H9 (cell line): ENCODE data around the gene SPECC1L. TPM values are rescaled to one million over a fixed set of nuclear protein-coding genes. Genes with fewer than 3 reads are reported as not detected.

Experiments
- DNase-seq: peaks from one replicate; pipeline ENCODE4 v3.0.0-alpha.2; 2017
- H2AFZ ChIP-seq: one replicate; pipeline ENCODE4 v1.6.1; 2013; ENCODE audit warnings: mild to moderate bottlenecking, low read length, control low read depth, moderate library complexity
- H2AK5ac ChIP-seq: 2 replicates; pipeline ENCODE4 v1.6.1; 2013; ENCODE audit warnings: low read length, control low read depth, mixed read lengths; ENCODE audit not compliant: insufficient read length
- H2BK120ac ChIP-seq: one replicate; pipeline ENCODE4 v1.6.1; 2013; ENCODE audit warnings: low read depth, mild to moderate bottlenecking, low read length, control low read depth, inconsistent platforms; ENCODE audit not compliant: poor library complexity, severe bottlenecking
- H2BK12ac ChIP-seq: 2 replicates; pipeline ENCODE4 v1.6.1; 2013; ENCODE audit warnings: low read length, control low read depth, mixed read lengths, low read depth; ENCODE audit not compliant: insufficient read length
- H2BK15ac ChIP-seq: 2 replicates; pipeline ENCODE4 v1.6.1; 2013; ENCODE audit warnings: low read depth, low read length, control low read depth
- H2BK20ac ChIP-seq: one replicate; pipeline ENCODE4 v1.6.1; 2013; ENCODE audit warnings: low read depth, mild to moderate bottlenecking, low read length, control low read depth, inconsistent platforms; ENCODE audit not compliant: poor library complexity, severe bottlenecking
- H2BK5ac ChIP-seq: 2 replicates; pipeline ENCODE4 v1.6.1; 2013; ENCODE audit warnings: low read length, control low read depth, mixed read lengths; ENCODE audit not compliant: insufficient read length
- H3K14ac ChIP-seq: 2 replicates; pipeline ENCODE4 v1.6.1; 2013; ENCODE audit warnings: low read length, control low read depth; ENCODE audit not compliant: insufficient read depth
- H3K18ac ChIP-seq: 2 replicates; pipeline ENCODE4 v1.6.1; 2013; ENCODE audit warnings: low read depth, mild to moderate bottlenecking, mixed read lengths, low read length, control low read depth; ENCODE audit not compliant: insufficient read length
- H3K23ac ChIP-seq: 2 replicates; pipeline ENCODE4 v1.6.1; 2013; ENCODE audit warnings: low read length, control low read depth, mixed read lengths, low read depth; ENCODE audit not compliant: insufficient read length
- H3K23me2 ChIP-seq: 2 replicates; pipeline ENCODE4 v1.6.1; 2013; ENCODE audit warnings: low read depth, mild to moderate bottlenecking, mixed read lengths, low read length, control low read depth; ENCODE audit not compliant: insufficient read length, poor library complexity, severe bottlenecking
- H3K27ac ChIP-seq: 2 replicates; pipeline ENCODE4 v1.5.1; 2013; ENCODE audit warnings: low read length, control low read depth, mixed read lengths, low read depth; ENCODE audit not compliant: insufficient read length
- H3K27me3 ChIP-seq: 2 replicates; pipeline ENCODE4 v1.6.1; 2013; ENCODE audit warnings: low read length, control low read depth, inconsistent platforms; ENCODE audit not compliant: insufficient read depth
- H3K4ac ChIP-seq: 2 replicates; pipeline ENCODE4 v1.6.1; 2013; ENCODE audit warnings: low read depth, mild to moderate bottlenecking, control low read depth, inconsistent platforms, low read length, moderate library complexity
- H3K4me1 ChIP-seq: 2 replicates; pipeline ENCODE4 v1.6.1; 2013; ENCODE audit warnings: low read length, control low read depth, inconsistent platforms; ENCODE audit not compliant: insufficient read depth
- H3K4me2 ChIP-seq: 2 replicates; pipeline ENCODE4 v1.6.1; 2013; ENCODE audit warnings: low read length, control low read depth, mixed read lengths; ENCODE audit not compliant: insufficient read length, insufficient read depth
- H3K56ac ChIP-seq: 2 replicates; pipeline ENCODE4 v1.6.1; 2013; ENCODE audit warnings: low read depth, mild to moderate bottlenecking, mixed read lengths, low read length, control low read depth; ENCODE audit not compliant: insufficient read length
- H3K79me1 ChIP-seq: 2 replicates; pipeline ENCODE4 v1.6.1; 2013; ENCODE audit warnings: low read depth, mild to moderate bottlenecking, moderate library complexity, low read length, control low read depth, inconsistent platforms; ENCODE audit not compliant: insufficient read depth, poor library complexity, severe bottlenecking
- H3K79me2 ChIP-seq: 2 replicates; pipeline ENCODE4 v1.6.1; 2013; ENCODE audit warnings: low read length, control low read depth, inconsistent platforms; ENCODE audit not compliant: insufficient read depth
- H3K9ac ChIP-seq: 2 replicates; pipeline ENCODE4 v1.6.1; 2013; ENCODE audit warnings: low read length, control low read depth, mixed read lengths; ENCODE audit not compliant: insufficient read length; ENCODE audit errors: extremely low read depth
- H3K9me3 ChIP-seq: one replicate; pipeline ENCODE4 v1.6.1; 2013; ENCODE audit warnings: low read depth, low read length, inconsistent platforms; ENCODE audit not compliant: control insufficient read depth
- H3T11ph ChIP-seq: one replicate; pipeline ENCODE4 v1.6.1; 2013; ENCODE audit warnings: mild to moderate bottlenecking, low read length, control low read depth, inconsistent platforms
- H4K20me1 ChIP-seq: one replicate; pipeline ENCODE4 v1.6.1; 2013; ENCODE audit not compliant: control insufficient read depth, insufficient read length, insufficient read depth
- H4K5ac ChIP-seq: 2 replicates; pipeline ENCODE4 v1.6.1; 2013; ENCODE audit warnings: low read depth, mild to moderate bottlenecking, mixed read lengths, low read length, control low read depth; ENCODE audit not compliant: insufficient read length
- H4K8ac ChIP-seq: replicated peaks from 2 replicates; pipeline ENCODE4 v1.6.1; 2013; ENCODE audit warnings: low read length, control low read depth, mixed read lengths, low read depth; ENCODE audit not compliant: insufficient read length
- H4K91ac ChIP-seq: 2 replicates; pipeline ENCODE4 v1.6.1; 2013; ENCODE audit warnings: low read depth, mild to moderate bottlenecking, moderate library complexity, mixed read lengths, low read length, control low read depth; ENCODE audit not compliant: insufficient read length
- H3K27ac Mint-ChIP-seq, 3 experiments: 2 replicates in 2 of 3; 3 replicates in 1 of 3; pipeline ENCODE4 v1.8.0; 2020 to 2021; ENCODE audit warnings: mixed read lengths in 3 of 3, mild to moderate bottlenecking in 1 of 3, moderate library complexity in 1 of 3
- H3K27me3 Mint-ChIP-seq: 2 replicates; pipeline ENCODE4 v1.8.0; 2021; ENCODE audit warnings: low read depth, mild to moderate bottlenecking, moderate library complexity, mixed read lengths
- H3K36me3 Mint-ChIP-seq, 3 experiments: 2 replicates in 2 of 3; 3 replicates in 1 of 3; pipeline ENCODE4 v1.8.0; 2020 to 2021; ENCODE audit warnings: low read depth in 3 of 3, mixed read lengths in 3 of 3; ENCODE audit not compliant: insufficient read depth in 1 of 3
- H3K4me1 Mint-ChIP-seq, 2 experiments: 2 replicates each; pipeline ENCODE4 v1.8.0; 2020; ENCODE audit warnings: mixed read lengths in 2 of 2
- H3K4me3 Mint-ChIP-seq, 2 experiments: 2 replicates in 1 of 2; 3 replicates in 1 of 2; pipeline ENCODE4 v1.8.0; 2020 to 2021; ENCODE audit warnings: mild to moderate bottlenecking in 2 of 2, mixed read lengths in 2 of 2, moderate library complexity in 1 of 2
- H3K9me3 Mint-ChIP-seq, 2 experiments: 2 replicates in 1 of 2; 3 replicates in 1 of 2; pipeline ENCODE4 v1.8.0; 2020; ENCODE audit warnings: mild to moderate bottlenecking in 2 of 2, mixed read lengths in 2 of 2, moderate library complexity in 1 of 2
- WGBS: extraction: QIAGEN DNeasy Blood & Tissue Kit; methylation state at CpG from one replicate; pipeline ENCODE4 v1.1.7; 2013; ENCODE audit warnings: missing lambda C conversion rate, low lambda C conversion rate, mixed read lengths; ENCODE audit not compliant: insufficient read length; ENCODE audit errors: extremely low coverage; 5-methylcytosine and 5-hydroxymethylcytosine counted together
- total RNA-seq: library from RNA; stranded (reverse); gene quantifications from 2 replicates; pipeline ENCODE4 v1.2.1, GENCODE V29; 2021
- TF ChIP-seq, protein P1 (sequence below): fragments of 200-600 bp; sonication (generic); conservative IDR thresholded peaks from 3 replicates; pipeline ENCODE4 v1.8.0; 2021; ENCODE audit warnings: antibody characterized with exemption, mild to moderate bottlenecking

The SPECC1L gene
- total RNA-seq, 1 experiment from 2014 or later: 57.1 TPM

DNA sequence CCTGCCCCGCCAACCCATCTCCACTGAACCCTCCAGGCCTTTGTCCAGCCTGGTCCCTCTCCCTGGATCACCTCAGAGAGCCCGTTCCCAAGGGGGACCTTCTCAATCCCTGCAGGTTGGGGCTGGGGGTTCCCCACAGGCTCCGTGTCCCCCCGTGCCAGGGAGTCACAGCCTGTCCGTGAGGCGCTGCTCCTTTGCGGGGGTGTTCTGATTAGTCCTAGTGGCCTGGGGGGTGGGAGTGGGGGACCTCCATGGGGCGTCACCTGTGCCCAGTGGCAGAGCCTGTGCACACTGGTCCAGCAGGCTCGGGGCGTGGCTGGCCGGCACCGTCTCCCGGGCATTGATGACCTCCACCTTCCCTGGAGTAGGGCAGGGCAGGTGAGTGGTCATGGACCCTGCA lies 37.4 kb upstream of the SPECC1L start:
- H3T11ph ChIP-seq: no peak overlapping the region
- TF ChIP-seq, protein P1, sequence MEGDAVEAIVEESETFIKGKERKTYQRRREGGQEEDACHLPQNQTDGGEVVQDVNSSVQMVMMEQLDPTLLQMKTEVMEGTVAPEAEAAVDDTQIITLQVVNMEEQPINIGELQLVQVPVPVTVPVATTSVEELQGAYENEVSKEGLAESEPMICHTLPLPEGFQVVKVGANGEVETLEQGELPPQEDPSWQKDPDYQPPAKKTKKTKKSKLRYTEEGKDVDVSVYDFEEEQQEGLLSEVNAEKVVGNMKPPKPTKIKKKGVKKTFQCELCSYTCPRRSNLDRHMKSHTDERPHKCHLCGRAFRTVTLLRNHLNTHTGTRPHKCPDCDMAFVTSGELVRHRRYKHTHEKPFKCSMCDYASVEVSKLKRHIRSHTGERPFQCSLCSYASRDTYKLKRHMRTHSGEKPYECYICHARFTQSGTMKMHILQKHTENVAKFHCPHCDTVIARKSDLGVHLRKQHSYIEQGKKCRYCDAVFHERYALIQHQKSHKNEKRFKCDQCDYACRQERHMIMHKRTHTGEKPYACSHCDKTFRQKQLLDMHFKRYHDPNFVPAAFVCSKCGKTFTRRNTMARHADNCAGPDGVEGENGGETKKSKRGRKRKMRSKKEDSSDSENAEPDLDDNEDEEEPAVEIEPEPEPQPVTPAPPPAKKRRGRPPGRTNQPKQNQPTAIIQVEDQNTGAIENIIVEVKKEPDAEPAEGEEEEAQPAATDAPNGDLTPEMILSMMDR: no peak
- no CpG with 5 or more reads among the region's 13 CpGs for WGBS

More for the DNA sequence above, 37.4 kb upstream of the SPECC1L start:
- Mint-ChIP-seq H3K4me3 (no peak overlapping the region), H3K27ac (peak overlapping the region in 1 of 3 experiments; percentile 89; a peak in 1 of 7 replicates), H3K27me3 (no peaks in the 10 kb centered on the region), H3K9me3 (no peaks in the 10 kb centered on the region), H3K36me3 (no peaks in the 10 kb centered on the region), H3K4me1 (peaks cover 6 to 7% of the 10 kb centered on the region in 2 experiments)
- no peaks in the 10 kb centered on the region for H3K23me2 ChIP-seq
- no peaks in the 10 kb centered on the region for H3K79me1 ChIP-seq
- no peak overlapping the region for H2BK12ac ChIP-seq
- DNase-seq: no peak
- no peak overlapping the region for H2BK20ac ChIP-seq
- H2BK5ac ChIP-seq: no peak overlapping the region
- no peak overlapping the region for H2BK15ac ChIP-seq
- no peak overlapping the region for H3K14ac ChIP-seq
- H4K91ac ChIP-seq: no peak overlapping the region
- H4K5ac ChIP-seq: no peak overlapping the region
- H4K20me1 ChIP-seq: no peaks in the 10 kb centered on the region
- no peak overlapping the region for H3K18ac ChIP-seq
- no peak overlapping the region for H3K9ac ChIP-seq
- no peak overlapping the region for H3K56ac ChIP-seq
- H3K79me2 ChIP-seq: no peaks in the 10 kb centered on the region
- H2AK5ac ChIP-seq: no peak overlapping the region
- no peak overlapping the region for H2BK120ac ChIP-seq
- H3K23ac ChIP-seq: no peak overlapping the region
- H3K4ac ChIP-seq: no peak overlapping the region
- H3K9me3 ChIP-seq: no peaks in the 10 kb centered on the region
- H3K27me3 ChIP-seq: no peaks in the 10 kb centered on the region
- H3K4me2 ChIP-seq: no peak overlapping the region
- no peak overlapping the region for H4K8ac ChIP-seq
- H3K4me1 ChIP-seq: no peaks in the 10 kb centered on the region
- no peak overlapping the region for H2AFZ ChIP-seq
- H3K27ac ChIP-seq: no peak overlapping the region
